Fibroblast of skin of left quadriceps (primary cell): Measurements from ENCODE around the gene ACYP2.
A peak's percentile ranks its signal among the peaks of the same experiment; 100 is the strongest.
"Not testable (repeated sequence)": the region's sequence is repeated elsewhere in the genome, so short reads cannot be mapped to it uniquely, and the experiment has no call there.

Experiments
- DNase-seq, 2 experiments: peaks; one replicate each; pipeline ENCODE4 v3.0.0-alpha.2; 2013; ENCODE audit warnings: low read depth in 2 of 2

Gene ACYP2

DNA sequence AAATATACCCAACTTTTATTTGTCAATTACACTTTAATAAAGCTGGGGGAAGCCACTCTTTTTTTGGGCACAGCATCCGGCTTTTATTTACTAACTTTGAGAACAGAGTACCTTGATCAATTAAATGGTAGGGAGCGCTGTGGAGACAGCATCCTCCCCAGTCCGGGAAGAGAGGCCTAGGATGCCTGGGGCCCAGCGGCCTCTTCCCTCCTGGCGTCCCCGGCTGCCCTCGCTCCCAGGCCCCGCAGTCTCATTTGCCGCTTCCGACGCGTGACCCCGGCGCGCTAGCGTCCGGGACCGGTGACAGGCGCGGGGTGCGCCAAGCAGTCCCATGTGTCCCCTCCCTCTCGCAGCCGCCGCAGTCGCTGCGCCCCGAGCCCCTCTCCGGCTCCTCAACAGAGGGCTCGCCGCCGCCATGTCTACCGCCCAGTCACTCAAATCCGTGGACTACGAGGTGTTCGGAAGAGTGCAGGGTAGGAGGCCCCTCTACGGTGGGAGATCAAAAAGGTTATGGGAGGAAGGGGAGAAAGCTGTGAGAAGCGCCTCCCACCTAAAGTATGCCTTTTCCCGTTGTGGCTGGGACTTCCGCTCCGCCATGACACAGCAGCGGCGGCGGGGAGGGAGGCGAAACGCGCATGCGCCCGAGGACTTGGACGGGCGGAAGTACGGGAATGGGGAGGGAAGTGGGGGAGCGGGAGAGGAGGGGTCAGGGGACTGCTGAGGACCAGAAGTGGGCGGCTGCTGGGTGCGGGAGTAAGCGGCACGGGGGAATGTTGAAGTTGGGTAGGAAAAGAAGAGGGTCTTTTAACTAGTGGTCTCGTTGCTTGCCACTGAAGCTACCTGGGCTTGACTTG is at the start of gene ACYP2:
Gene ACYP2, plus strand, starts transcription at position 332 of the 854 bp plus-strand sequence.
- peak; percentile 91 to 92 for DNase-seq

DNA sequence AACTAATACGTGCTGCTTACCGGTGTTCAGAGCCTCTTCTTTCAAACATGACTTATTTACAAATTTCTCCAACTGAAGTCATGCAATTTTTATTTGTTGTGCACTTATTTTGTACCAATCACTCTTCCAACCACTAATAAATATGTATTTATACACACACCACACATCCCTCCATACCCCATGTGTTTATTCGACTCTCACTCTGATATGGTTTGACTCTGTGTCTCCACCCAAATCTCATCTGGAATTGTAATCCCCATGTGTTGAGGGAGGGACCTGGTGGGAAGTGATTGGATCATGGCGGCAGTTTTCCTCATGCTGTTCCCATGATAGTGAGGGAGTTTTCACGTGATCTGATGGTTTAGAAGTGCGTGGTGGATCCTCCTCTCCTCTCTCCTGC is 49.5 kb upstream of the ACYP2 start:
- no peak for DNase-seq

DNA sequence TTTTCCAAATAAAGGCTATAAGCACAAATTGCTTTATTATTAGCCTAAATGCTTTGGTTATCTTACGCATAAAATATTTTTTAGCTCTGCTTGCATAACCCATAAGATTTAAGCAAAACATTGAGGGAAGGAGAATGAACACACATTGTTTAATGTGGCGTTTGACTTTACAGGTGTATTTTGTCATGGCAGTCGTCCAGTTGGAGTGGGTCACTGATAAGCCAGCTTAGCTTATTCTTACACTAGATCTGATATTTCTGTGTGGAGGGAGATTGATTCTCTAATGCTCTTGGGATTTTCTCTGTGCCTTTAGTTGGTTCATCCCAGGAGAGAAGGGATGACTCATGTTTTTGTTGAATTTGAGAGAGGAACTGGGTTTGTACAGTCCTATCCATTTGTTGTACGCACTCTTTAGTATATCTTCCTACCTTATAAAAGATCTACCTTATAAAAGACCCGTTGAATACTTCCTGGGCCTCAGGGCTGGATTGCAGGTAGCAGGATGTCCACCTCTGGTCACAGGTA is 47.5 kb upstream of the ACYP2 start:
- no peak for DNase-seq

DNA sequence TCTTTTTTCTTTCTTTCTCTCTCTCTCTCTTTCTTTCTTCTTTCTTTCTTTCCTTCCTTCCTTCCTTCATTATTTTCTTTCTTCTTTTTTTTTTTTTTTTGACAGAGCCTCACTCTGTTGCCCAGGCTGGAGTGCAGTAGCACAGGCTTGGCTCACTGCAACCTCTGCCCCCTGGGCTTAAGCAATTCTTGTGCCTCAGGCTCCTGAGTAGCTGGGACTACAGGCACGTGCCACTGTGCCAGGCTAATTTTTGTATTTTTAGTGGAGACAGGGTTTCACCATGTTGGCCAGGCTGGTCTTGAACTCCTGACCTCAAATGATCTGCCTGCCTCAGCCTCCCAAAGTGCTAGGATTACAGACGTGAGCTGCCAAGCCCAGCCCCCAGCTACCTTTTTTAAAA is 42.9 kb upstream of the ACYP2 start:
- not testable (repeated sequence) for DNase-seq

DNA sequence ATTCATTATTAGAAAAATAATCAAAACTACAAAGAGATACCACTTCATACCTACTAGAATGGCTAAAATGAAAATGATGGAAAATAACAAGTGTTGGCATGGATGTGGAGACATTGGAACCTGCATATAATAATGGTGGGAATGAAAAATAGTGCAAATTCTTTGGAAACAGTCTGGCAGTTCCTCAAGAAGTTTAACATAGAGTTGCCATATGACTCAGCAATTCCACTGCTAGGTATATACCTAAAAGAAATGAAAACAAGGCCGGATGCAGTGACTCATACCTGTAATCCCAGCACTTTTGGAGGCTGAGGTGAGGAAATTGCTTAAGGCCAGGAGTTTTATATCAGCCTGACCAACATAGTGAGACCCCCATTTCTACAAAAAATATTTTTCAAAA is 41.6 kb upstream of the ACYP2 start:
- DNase-seq: no peak

DNA sequence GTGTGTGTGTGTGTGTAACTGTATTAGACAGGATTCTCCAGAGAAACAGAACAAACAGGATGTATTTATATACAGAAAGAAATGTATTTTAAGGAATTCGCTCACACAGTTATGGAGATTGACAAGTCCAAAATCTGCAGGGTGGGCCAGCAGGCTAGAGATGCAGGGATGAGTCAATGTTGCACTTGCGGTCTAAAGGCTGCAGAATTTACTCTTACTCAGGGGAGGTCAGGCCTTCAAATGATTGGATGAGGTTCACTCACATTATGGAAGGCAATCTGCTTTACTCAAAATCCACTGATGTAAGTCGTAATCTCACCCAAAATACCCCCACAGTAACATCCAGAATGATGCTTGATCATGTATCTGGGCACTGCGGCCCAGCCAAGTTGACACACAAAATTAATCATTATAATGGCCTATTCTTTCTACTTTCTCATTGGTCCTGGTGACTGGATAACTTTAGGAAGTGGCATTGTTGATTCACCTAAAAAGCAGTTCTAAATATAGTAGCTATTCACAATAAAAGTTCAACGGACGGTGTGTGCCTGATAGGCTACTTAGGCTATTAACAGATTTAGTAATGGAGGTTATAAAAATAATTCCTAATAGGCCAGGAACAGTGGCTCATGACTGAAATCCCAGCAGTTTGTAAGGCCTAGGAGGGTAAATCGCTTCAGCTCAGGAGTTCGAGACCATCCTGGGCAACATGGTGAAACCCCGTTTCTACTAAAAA is 40.6 kb upstream of the ACYP2 start:
- DNase-seq: no peak

DNA sequence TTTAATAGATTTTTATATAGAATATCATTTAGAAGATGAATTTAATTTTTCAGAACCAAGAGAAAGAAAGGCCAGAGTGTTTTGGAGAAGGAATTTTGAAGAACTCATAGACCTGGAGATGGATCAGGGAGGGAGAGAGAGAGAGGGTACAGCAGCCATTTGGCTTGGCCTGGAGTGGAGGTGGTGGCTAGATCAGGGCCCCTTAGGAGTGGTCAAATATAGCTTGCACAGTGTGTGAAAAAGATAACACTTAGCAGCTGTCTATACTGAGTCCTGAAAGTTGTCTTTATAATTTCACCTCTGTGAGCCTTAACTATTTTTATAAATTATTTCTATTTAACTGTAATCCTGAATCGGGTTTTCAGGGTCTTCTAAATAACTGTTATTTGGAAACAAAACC is 38.8 kb upstream of the ACYP2 start:
- DNase-seq: no peak

DNA sequence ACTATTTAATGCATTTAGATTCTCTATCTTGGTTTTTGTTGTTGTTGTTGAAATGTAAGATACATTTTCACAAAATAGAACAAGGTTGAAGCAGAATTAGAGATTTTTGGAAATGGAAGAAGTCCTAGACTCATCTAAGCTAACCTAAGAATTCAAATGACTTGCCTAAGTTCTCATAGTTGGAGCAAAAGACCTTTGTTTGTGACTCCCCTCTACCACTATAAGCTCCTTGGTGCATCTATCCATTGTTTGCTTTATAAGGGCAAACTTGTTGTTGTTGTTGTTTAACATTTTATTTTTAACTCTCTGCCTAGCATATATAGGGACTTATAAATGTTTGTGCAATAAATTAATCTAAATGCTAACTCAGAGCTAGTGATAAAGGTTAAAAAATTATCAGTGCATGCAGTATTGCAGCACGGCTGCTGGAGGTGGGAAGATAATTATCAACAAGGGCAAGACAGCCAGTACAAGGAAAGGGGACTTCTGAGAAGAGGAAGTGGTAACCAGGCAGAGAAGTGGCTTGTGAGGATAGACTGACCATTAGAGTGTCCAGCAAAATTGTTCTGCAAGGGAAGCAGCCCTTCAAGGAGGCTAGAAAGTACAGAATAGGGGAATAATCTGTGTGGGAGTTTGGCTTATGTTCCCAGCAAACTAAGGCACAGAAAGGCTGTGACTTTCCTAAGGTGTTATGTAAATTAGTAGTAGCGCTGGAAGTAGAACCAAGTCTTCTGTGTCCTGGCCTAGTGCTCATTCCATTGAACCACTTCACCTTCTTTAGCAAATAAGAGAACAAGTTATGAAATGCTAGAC is 38.1 kb upstream of the ACYP2 start:
- DNase-seq: no peak

DNA sequence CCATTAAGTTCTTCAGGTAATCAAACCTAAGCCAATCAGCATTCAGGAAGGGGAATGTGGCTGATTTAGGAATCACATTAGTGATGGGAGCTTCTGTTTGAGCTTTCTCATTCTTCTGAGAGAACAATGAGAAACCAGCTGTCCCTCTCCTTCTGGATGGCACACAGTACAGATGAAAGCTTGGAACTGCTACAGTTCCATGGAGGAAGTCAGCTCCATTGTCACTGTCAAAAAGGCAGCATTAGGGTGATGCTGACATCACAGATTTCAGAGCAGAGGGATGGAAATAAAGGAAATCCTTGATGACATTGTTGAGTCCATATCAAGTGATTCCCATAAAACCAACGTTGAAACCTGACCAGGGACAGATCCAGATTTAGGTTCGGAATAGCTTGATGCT is 36.1 kb upstream of the ACYP2 start:
- no peak for DNase-seq

DNA sequence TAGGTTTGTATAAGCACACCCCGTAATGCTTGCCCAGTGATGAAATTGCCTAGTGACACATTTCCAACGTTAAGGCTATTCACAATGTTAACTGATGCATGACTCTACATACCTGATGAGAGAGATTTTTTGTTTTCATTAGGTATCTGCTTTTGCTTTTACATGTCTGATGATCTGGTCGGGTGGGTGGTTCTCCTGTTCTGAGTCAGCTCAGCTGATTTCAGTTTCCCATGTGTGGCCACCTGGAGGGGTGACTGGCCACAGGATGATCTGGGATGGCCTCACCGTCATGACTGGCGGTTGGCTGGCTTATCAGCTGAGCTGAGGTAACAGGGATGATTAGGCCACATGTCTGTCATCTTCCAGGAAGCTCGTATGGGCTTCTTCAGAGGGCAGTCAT is 33.8 kb upstream of the ACYP2 start:
- no peak for DNase-seq

DNA sequence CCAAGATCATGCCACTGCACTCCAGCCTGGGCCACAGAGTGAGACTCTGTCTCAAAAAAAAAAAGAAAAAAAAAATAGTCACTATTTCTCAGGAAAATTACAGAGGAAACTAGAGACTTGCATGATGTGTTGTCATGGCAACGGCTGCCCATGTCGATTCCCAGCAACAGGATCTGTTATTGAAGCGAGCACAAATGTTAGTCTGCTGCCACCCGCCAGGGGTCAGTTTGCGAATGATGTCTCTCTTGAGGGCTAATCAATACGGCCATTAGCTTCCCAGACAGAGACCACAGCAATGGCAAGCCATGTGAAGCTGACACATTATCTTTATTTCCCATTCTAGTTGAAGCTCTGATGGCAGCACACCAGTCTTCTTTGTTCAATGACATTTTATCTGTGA is 32.4 kb upstream of the ACYP2 start:
- no peak for DNase-seq

DNA sequence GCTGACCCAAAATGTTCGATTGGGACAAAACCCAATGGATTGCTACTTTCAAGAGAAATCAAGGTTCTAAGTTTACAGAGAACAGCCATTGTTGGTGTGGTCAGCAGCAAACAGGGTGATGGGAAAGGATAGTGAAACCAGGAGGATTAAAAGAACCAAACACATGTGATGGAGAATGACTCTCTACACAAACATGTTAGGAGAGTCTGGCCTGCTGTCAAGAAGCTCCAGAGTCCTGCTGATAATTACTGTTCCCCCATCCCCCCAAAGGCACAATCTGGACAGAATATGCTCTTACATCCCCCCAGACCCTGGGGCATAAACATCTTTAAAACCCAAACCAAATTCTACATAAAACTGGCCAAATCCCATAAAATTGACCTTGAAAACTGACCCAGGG is 32.0 kb upstream of the ACYP2 start:
- DNase-seq: no peak

DNA sequence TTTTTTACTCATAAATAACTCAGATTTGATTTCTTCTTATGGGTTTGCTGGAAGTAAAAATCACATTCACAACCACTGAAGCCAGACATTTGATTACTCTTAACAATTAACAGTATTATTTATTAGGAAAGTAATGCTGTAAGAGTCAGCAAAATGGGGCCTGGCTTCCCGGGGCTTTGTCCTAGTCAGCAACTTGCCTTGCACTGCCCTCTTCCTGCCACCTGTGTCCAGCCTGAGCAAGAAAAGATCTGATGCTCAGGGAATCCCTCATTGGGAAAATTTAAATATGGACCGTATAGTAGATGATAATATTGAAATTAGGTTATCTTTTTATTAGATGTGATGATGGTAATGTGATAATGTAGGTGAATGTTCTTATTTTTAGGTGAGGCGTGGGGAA is 30.8 kb upstream of the ACYP2 start:
- no peak for DNase-seq

DNA sequence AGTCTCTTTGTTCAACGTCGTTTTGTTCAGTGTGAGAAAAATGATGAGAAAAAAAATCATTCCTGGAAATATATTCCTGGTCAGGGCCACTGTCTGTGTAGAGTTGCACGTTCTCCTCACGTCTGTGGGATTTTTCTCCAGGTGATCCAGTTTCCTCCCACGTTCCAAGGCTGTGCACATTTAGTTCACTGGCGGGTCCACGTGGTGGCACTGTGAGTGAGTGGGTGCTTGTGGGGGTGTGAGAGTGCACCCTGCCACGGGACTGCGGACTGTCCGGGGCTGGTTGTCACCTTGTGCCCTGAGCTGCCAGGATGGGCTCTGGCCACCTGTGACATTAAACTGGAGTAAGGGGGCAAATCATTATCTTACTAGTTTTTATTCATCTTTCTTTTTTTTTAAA is 30.3 kb upstream of the ACYP2 start:
- DNase-seq: no peak

DNA sequence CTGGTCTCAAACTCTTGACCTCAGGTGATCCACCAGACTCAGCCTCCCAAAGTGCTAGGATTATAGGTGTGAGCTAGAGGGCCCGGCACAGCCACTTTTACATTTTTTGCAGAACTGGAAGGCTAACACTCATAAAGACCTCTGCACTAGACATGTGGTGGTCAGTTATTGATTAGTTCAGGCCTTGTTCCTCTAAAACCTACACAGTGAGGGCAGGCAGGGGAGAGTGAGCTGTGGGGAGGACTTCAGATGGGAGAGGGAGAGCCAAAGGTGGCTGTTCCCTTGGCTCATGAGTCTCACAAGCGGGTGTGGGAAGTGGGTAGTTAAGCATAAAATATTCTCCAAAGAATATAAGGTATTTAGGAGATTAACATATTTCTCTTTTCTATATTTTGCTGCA is 29.3 kb upstream of the ACYP2 start:
- DNase-seq: no peak

DNA sequence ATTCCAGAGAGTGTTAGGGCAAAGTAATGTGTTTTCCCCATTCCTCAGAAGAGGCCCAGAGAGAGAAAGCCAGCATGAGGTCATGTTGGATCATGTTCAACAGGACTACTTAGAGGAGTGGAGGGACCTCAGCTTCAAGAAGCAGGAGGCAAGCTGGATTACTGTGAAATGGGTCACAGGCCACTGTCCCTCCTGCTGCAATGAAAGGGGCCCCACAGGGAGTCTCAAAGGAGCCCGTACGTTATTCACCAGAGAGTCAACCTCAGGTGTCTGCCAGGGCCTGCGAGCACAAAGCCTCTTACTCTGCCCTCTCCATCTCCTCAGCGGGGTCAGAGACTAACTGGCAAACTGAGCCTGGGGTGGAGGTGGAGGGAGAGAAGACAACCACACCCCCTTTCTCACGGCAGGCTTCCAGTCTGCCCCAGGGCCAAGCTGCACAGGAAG is 27.2 kb upstream of the ACYP2 start:
- DNase-seq: no peak

DNA sequence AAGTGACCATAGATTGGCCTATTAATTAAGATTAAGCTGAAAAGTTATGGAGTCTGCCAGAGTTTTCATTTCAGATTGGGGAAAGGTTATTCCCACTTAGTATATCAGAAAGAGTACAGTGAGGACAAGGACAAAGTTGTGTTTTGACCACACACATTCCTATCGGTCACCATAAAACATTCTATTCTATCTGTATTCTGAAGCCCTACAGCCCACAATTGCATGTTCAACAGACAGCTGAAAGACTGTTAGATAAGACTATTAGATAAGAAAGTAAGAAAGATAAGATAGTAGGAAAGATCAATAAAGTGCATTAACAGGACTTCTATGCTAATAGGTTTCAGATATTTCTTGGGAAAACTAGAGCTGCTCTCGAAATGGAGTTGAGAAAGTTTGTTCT is 26.7 kb upstream of the ACYP2 start:
- DNase-seq: no peak

DNA sequence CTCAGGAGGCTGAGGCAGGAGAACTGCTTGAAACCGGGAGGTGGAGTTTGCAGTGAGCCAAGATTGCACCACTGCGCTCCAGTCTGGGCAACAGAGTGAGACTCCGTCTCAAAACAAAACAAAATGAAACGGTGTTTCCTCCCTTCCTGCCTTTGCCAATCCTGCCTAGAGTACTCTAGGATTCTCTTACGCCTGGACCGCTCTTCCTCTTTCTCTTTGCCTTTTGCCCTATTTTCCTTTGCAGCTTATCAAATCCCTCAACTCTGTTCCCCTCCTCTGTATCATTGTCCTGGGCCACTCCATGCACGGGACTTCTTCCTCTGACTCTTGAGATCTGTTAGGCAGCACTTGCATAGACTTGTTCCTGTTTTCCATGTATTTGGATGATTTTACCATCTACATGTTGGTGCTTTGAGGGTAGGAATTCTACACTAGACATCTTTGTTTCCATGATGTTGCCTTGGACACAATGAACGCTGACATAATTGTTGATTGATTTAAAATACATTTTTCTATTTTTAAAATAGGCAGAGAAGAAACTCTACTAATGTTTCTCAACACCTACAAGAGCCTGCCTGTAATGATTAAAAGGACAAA is 24.8 kb upstream of the ACYP2 start:
- no peak for DNase-seq

DNA sequence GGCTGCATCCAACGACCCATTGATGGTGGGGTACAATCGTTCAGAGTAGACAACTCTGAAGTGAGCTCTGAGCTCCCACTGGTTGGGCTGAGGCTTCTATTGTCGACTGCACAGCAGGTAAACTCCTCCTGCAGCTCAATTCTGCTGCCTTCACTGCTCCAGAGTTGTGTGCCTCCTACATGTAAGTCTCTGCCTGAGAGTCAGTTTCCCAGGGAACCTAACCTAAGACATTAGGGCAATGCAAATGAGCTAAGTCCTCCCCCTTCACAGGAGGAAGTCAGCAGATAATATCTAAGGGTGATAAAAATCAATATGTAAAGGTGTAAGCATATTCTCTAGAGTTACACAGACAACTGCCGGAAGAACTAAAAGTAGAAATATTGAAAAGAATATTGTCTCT is 22.5 kb upstream of the ACYP2 start:
- no peak for DNase-seq

DNA sequence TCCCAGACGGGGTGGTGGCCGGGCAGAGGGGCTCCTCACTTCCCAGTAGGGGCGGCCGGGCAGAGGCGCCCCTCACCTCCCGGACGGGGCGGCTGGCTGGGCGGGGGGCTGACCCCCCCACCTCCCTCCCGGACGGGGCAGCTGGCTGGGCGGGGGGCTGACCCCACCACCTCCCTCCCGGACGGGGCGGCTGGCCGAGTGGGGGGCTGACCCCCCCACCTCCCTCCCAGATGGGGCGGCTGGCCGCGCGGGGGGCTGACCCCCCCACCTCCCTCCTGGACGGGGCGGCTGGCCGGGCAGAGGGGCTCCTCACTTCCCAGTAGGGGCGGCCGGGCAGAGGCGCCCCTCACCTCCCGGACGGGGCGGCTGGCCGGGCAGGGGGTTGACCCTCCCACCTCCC is 20.0 kb upstream of the ACYP2 start:
- DNase-seq: not testable (repeated sequence)

DNA sequence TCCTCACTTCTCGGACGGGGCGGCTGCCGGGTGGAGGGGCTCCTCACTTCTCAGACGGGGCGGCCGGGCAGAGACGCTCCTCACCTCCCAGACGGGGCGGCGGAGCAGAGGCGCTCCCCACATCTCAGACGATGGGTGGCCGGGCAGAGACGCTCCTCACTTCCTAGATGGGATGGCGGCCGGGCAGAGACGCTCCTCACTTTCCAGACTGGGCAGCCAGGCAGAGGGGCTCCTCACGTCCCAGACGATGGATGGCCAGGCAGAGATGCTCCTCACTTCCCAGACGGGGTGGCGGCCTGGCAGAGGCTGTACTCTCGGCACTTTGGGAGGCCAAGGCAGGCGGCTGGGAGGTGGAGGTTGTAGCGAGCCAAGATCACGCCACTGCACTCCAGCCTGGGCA is 19.3 kb upstream of the ACYP2 start:
- not testable (repeated sequence) for DNase-seq

DNA sequence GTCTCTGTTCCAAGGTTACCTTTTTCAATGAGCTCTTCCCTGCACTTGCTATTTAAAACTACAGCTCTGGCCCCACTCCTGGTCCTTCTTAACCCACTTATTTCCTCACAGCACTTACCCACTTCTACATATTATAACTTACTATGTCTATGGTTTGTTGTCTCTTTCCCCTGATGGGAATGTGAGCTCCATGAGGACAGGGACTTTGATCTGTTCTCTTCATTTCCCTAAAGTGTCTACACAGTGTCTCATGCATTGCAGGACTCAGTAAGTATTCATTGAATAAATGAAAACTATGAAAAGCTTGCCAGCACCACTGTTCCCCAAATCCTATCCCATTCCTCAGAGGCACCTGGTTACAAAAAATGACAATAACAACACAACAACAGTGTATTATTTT is 18.3 kb upstream of the ACYP2 start:
- no peak for DNase-seq
